Islet of Langerhans (tissue), 1 donor: ENCODE results near the gene RABGAP1.

Source experiments
- FAIRE-seq: peaks from one replicate; lab custom pipeline; 2011; peaks lifted over from hg19 to GRCh38; lab: Jason Lieb, UNC

The RABGAP1 gene

GRCh38 chr9:123112015-123112975 lies 171.5 kb downstream of the RABGAP1 start:
- no peak for FAIRE-seq

- no peak for FAIRE-seq
These were observed 172.4 kb downstream of the RABGAP1 start for GRCh38 chr9:123113185-123113584.

DNA sequence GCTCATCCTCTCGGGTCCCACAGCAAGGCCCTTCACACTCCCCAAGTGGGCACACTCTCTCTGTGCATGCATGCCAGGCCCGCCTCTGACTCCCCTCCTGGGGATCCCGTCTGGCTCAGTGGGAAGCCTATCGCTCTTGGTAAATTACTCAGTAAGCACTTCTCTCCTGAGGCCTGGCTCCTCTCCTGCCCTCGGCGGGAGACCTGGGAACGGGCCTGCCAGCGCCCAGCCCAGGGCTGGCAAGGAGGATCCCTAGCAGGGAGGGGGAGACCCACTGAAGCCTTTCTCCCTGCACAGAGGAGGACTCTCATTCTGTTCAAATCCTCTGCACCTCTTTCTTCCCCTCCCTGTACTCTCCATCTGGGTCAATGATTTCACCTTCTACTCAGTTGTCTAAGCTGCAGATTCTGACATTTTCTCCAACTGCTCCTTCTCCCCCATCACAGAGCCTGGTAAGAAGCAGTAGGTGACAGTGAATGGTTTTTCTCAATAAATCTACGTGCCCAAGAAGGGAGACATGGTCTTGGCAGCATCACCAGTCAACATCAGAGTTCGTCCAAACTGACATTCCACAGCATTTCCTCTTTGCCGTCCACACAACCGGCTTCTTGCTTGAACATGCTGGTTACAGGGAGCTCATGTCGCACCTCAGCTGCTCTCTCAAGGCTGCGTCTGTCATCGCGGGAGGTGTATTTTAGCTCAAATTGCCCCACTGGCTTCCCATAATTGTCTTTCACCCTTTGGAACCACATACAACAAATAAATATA lies 174.5 kb downstream of the RABGAP1 start:
- FAIRE-seq: no peak

GRCh38 chr9:123116036-123116435 lies 175.2 kb downstream of the RABGAP1 start:
- no peak for FAIRE-seq

- no peak for FAIRE-seq
These were observed 178.7 kb downstream of the RABGAP1 start for GRCh38 chr9:123119566-123119965.

DNA sequence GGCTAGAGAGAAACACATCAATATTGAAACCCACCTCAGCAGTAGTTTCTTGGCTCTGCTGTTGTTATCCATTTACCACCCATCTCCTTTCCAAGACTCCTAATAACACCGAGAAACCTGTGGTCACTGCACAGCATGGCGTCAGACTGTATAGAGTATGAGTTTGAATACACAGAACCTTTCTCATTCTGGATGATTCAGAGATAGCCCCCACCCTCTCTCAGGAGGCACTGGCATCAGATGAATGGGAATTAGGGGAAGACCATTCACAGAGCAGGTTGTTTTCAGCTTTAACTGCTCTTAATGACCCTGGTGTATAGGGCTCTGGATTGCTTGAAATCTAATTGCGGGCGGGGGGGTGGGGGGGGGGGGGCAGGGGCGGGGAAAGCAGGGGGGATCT lies 179.3 kb downstream of the RABGAP1 start:
- no peak for FAIRE-seq

GRCh38 chr9:123120953-123121352 lies 180.1 kb downstream of the RABGAP1 start:
- FAIRE-seq: no peak

- peak; percentile 87 for FAIRE-seq
These were observed 180.6 kb downstream of the RABGAP1 start for GRCh38 chr9:123121457-123121856.

GRCh38 chr9:123127512-123128075 lies 186.8 kb downstream of the RABGAP1 start:
- FAIRE-seq: no peak

DNA sequence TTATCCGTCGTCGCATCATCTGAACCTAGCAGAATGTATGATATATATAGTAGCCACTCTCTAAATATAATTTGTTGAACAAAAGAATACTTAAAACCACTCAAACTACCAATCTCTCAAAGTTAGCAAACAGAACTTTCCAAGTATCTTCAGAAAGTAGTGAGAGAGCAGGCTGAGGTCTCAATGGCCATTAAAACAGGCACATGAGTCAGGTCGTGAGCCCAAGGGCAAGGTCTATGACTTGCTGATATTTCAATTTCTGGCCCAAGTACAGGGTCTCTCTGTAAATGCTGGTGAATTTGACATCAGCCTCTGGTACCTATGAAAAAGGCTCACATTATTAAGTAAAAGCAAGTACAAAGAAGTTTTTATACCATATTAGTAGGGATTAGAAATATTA lies 187.8 kb downstream of the RABGAP1 start:
- no peak for FAIRE-seq

GRCh38 chr9:123129423-123129822 lies 188.6 kb downstream of the RABGAP1 start:
- FAIRE-seq: no peak

DNA sequence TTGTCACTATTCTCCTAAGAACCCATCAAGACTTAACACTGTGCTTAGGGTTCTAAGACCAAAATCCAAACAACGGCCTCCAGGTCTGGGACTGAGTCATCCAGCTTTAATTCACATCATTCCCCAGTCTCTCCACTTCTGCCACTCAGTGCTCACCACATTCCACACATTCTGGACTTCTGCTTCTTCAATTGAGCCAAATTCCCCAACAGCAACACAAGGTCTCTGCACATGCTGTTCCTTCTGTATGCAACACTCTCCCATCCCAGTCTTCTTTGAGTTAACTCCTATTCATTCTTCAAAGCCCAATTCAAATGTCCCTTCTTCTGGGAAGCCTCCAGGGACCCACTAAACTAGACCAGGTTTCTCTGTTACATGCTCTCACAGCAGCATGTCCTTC lies 190.4 kb downstream of the RABGAP1 start:
- no peak for FAIRE-seq

- FAIRE-seq: no peak
These were observed 191.2 kb downstream of the RABGAP1 start for GRCh38 chr9:123131993-123132392.

GRCh38 chr9:123132696-123133095 lies 191.9 kb downstream of the RABGAP1 start:
- no peak for FAIRE-seq

- FAIRE-seq: no peak
These were observed 194.6 kb downstream of the RABGAP1 start for GRCh38 chr9:123135430-123135829.

DNA sequence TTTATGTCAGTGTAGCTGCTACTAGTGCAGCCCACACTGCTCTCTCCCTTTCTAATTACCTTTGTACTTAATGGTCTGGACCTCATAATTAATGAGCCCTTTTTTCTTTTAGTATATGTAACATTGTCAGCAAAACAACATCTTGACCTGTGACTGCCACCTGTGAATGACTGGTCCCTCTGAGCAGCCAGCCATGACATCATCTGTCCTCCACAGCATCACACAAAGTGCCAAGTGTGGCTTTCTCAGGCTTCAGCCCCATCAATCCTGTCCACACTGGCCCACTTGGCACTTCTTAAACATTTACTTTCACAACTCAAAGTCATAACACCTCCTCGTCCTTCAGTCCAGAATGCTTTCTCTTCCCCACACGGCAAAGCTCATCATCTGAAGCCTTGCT lies 197.3 kb downstream of the RABGAP1 start:
- no peak for FAIRE-seq

GRCh38 chr9:123149067-123149466 lies 208.2 kb downstream of the RABGAP1 start:
- no peak for FAIRE-seq

GRCh38 chr9:123150708-123151503 lies 210.1 kb downstream of the RABGAP1 start:
- FAIRE-seq: no peak
